GM10847 (cell line): ENCODE data around the gene IL1F10.

ENCODE experiments used
- POLR2A ChIP-seq: IDR thresholded peaks from 2 replicates; pipeline ENCODE4 v1.6.1; 2011; ENCODE audit not compliant: insufficient read length; ENCODE audit errors: extremely low read depth

Gene IL1F10

DNA sequence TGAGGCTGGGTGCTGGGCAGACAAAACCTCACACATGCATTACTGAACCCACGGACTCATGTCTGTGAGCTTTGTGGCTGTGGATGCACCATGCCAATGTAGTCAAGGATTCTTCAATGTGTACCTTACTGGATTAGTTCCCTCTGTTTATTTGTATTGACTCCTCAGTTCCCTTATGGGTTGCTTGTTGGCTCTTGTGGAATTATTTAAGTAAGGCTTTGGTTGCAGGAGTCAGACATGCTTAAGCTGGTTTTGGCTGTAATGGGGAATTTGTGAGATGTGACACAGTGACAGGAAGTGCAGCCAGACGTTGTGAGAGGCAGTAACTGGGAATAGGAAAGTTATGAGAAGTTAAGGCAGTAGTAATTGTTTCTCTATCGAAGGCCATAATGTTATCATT is 46.0 kb downstream of the IL1F10 start:
- TF ChIP-seq POLR2A: no peak

DNA sequence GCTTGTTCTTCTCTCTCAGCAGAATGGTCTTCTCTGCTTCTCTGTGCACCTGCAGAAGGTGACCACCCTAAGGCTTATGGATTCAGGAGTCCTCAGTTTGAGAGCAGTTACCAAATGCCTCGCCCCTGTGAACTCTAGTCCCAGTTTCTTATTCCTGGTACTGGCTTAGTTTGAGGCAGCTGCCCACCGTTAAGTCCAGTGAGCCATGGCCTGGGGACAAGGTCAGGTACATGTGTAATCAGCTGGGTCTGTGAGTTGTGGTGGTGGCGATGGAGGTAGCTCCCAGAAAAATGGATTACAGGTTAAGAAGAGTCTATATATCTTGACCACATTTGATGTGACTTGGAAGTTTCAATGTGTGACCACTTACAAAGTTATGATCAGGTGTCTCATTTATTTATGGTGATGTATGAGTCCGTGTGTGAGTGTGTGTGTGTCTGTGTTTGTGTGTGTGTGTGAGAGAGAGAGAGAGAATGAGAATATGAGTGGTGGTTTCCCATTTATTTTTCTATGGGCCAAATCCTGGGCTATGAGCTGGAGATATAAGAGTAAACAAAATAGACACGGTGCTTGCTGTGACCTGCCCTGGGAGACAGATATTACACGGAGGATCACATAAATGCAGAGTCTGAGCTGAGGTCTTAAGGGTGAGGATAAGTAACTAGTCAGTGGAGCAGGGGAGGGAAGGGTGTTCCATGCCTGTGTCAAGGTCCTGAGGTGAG is 46.6 kb downstream of the IL1F10 start:
- no peak for TF ChIP-seq POLR2A

- TF ChIP-seq POLR2A: no peak
Observed at GRCh38 chr2:113114996-113115395, 47.2 kb downstream of the IL1F10 start.

GRCh38 chr2:113116100-113116958 is 48.6 kb downstream of the IL1F10 start:
- TF ChIP-seq POLR2A: no peak

- TF ChIP-seq POLR2A: no peak
Observed at GRCh38 chr2:113117541-113118262, 49.9 kb downstream of the IL1F10 start.

GRCh38 chr2:113118263-113118657 is 50.5 kb downstream of the IL1F10 start:
- no peak for TF ChIP-seq POLR2A

DNA sequence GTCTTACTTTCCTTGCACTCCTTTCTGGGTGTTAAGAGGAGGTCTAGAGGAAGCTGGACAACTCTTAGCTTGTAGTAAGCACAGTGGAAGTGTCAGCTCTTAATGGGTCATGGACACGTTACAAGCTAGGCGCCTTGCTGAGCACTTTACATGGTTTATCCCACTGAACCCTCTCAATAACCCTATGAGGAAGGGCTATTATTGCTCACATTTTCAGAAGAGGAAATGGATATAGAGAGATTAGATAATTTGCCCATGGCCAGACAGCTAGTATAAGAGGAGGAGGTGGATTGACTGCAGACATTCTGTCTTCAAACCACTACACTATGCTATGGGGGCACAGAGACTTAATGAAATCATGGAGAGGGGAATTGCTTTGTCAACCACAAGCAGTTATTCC is 51.3 kb downstream of the IL1F10 start:
- TF ChIP-seq POLR2A: no peak

DNA sequence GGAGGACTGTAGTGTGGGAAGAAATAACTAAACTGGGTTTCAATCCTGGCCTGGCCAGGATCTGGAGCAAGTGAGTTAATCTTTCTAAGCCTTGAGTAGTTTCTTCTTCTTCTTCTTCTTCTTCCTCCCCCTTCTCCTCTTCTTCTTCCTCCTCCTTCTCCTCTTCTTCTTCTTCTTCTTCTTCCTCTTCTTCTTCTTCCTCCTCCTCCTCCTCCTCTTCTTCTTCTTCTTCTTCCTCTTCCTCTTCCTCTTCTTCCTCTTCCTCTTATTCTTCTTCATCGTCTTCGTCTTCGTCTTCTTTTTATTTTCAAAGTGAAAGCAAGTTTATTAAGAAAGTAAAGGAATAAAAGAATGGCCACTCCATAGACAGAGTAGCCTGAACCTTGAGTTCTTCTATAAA is 53.1 kb downstream of the IL1F10 start:
- TF ChIP-seq POLR2A: no peak

- TF ChIP-seq POLR2A: no peak
Observed at GRCh38 chr2:113122364-113122763, 54.6 kb downstream of the IL1F10 start.

DNA sequence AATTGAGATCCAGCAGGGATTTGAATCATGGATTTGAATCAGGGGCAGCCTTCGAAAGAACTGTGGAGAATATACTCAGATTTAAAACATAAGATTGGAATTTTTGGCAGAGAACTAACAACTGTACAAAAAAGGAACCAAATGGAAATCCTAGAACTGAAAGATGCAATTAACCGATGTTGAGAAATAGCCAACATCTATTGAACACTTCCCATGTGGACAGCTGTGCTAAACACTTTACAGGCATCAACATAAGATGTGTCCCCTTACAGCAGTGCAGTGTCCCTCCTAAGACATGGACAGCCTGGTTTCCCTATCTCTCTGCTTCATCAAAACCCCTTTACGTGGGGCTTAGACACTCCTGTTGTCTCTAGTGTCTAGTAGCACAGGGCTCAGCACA is 56.0 kb downstream of the IL1F10 start:
- no peak for TF ChIP-seq POLR2A

- TF ChIP-seq POLR2A: no peak
Observed at GRCh38 chr2:113124181-113124961, 56.6 kb downstream of the IL1F10 start.
